Stimulated activated naive CD4-positive, alpha-beta T cell (primary cell): ENCODE results near the gene CHAC1.
"Not testable (repeated sequence)": the region's sequence is repeated elsewhere in the genome, so short reads cannot be mapped to it uniquely, and the experiment has no call there.

Source experiments
- DNase-seq, 6 experiments: peaks; one replicate each; lab custom pipeline; 2025; lab: John Stamatoyannopoulos, UW

Gene CHAC1

DNA sequence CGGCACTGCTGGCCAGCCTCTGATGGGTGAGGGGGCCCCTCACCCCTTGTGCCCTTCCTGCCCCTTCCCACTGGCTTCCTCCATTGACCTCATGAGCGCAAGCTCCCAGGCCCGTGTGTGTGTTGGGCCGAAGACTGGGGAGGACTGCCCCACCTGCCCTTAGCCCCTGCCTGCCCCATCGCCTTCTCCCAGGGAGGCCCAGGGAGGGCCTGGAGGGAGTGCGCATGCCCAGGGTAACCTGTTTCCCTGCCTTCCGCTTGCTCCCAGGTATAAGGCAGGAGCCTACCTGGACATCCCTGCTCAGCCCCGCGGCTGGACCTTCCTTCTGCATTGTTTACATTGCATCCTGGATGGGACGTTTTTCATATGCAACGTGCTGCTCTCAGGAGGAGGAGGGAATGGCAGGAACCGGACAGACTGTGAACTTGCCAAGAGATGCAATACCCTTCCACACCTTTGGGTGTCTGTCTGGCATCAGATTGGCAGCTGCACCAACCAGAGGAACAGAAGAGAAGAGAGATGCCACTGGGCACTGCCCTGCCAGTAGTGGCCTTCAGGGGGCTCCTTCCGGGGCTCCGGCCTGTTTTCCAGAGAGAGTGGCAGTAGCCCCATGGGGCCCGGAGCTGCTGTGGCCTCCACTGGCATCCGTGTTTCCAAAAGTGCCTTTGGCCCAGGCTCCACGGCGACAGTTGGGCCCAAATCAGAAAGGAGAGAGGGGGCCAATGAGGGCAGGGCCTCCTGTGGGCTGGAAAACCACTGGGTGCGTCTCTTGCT, 15.3 kb upstream of the CHAC1 start:
- DNase-seq: peak in 4 of 6 experiments; percentile 8 to 49 (median 36)

DNA sequence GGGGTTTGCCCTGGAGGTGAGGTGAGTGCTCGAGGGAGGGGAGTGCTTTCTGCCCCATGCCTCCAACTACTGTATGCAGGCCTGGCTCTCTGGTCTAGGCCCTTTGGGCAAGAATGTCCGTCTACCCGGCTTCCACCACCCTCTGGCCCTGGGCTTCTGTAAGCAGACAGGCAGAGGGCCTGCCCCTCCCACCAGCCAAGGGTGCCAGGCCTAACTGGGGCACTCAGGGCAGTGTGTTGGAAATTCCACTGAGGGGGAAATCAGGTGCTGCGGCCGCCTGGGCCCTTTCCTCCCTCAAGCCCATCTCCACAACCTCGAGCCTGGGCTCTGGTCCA, 14.8 kb upstream of the CHAC1 start:
- no peak for DNase-seq

DNA sequence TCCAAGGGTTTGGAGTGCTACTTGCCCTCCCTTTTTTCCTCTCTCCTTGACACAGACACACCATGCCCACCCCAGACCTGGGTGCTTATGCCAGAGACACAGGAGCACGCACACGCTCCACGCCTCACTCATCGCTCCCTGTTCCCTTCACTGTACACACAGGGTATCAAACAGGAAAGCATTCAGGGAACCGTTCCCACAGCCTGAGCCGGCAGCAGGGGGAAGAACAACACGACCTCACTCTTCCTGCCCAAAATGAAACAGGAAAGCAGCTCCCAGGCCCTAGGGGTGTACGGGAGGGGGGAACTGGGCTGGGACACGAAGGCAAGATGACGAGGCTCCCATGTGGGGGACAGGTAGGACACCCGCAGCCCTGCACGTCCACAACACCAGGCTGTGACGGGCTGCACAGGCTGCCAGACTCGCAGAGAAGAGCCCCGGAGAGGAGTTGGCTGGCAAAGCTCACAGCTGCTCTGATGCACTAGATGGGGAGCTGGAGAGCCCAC, 12.9 kb upstream of the CHAC1 start:
- peak in 3 of 6 experiments; percentile 15 to 41 (median 39) for DNase-seq

DNA sequence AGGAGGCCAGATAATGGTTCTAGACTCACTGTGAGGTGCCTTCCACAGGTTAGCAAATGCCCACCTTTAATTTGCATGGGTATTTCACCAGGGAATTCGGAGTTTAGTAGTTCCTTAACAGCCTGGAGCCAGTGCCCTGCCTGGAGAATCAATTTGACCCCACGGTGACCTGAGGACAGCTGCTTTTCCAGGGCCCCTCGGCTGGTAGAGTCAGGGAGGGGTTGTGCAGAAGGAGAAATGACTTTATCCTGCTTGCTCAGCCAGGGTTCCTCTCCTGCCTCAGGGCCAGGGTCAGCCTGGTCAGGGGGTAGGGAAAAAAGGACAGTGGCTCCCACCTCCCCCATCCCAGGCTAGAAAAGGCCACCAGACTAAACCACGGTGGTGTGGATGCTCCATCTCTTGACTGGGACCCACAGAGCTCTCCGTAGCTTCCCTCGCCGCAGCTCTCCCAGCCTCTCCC, 12.2 kb upstream of the CHAC1 start:
- peak in 2 of 6 experiments; percentile 22 to 45 for DNase-seq

DNA sequence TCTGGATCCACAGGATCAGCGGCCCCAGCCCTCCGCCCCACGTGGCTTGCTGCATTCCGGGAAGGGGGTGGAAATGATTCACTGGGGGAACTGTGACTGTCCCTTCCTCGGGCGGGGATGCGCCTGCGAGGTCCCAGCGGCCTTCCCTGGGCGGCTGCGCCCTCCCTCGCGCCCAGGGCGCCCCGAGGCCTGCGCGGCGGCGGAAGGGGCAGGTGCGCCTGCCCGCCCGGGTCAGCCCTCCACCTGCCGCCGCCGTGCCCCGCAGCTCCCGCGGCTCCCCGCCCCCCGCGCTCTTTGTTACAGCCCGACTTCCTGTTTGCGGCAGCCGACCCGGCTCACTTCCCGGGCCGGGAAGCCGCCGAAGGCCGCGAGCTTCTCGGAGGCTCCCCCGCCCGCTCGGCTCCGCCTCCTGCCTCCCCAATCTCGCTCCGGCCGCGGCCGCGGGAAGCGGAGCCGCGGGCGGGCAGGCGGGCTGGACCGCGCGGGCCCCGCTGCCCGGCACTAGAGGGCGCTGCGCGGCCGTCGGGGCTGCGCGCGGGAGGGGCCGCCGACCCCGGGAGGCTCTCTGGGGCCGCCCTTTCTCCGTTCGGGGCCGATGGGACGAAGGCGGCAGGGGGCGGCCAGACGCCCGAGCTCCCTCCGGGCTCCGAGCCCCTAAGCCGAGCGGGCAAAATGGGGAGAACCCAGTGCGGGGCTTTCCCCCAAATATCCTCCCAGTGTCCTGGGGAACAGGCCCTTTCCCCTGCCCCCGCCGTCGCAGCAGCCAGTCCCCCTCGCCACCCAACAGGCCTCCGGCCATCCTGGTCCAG, 11.5 kb upstream of the CHAC1 start:
- peak; percentile 45 to 79 (median 68) for DNase-seq

DNA sequence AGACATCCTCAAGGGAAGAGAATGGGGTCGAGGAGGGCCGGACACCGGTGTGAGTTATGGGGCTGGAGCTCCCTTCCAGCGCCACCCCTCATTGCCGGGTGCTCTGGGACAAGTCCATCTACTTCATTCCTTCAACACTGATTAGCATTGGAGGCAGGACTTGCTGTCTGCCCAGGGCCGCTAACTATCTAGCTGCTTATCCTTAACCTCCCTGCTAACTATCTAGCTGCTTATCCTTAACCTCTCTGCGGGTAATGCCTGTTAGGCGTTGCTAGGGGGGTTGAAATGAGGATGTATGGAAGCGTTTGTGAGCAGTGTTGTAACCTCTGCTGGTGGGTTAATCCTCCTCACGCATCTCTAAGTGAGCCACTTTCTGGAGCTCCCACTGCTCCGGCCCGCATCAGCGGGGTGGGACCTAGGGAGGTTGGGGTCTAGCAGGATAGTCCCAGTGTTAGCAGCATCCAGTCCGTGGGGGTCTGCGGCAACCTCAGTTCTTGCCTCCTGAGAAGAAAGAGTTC, 10.9 kb upstream of the CHAC1 start:
- peak in 3 of 6 experiments; percentile 25 to 58 (median 42) for DNase-seq

DNA sequence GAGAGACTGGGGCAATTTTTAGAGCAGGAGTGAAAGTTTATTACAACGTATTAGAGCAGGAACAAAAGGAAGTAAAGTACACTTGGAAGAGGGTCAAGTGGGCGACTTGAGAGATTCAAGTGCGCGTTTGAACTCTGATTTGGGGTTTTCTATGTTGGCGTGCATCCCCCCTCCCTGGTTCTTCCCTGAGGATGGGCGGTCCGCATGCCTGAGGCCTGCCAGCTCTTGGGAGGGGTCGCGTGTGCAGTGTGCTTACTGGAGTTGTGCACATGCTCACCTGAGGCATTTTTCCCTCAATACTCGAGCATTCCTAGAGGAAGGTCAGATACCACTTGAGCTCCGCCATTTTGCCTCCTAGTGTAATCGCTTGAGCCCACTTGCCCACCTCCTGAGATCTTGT, 10.4 kb upstream of the CHAC1 start:
- DNase-seq: no peak

DNA sequence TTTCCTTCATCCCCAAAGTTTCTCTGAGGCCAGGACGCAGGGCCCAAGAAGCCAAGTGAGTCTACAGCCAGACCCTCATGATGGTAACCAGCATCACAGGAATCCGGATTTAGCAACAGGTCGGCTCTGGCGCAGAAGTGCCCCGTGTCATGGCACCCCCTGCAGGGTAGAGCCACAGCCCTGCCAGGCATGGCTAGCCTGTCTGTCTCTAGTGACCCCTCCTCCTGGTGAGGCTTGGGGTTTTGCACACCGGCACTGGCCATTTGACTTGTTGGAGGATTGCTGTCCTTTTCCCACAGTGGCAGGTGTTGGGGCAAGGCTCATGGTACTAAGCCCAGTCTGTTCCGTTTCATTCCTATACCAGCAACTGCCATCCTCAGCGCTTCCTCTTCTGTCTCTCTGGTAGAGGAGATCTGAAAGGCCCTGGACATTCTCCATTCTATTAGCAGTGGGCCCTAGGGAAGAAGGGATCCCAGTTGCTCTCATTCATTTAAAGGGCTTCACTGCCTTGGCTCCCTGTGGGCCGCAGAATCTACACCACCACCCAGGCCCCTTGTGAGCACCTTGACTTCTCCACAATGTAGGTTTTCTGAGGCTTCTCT, 9.4 kb upstream of the CHAC1 start:
- no peak for DNase-seq

DNA sequence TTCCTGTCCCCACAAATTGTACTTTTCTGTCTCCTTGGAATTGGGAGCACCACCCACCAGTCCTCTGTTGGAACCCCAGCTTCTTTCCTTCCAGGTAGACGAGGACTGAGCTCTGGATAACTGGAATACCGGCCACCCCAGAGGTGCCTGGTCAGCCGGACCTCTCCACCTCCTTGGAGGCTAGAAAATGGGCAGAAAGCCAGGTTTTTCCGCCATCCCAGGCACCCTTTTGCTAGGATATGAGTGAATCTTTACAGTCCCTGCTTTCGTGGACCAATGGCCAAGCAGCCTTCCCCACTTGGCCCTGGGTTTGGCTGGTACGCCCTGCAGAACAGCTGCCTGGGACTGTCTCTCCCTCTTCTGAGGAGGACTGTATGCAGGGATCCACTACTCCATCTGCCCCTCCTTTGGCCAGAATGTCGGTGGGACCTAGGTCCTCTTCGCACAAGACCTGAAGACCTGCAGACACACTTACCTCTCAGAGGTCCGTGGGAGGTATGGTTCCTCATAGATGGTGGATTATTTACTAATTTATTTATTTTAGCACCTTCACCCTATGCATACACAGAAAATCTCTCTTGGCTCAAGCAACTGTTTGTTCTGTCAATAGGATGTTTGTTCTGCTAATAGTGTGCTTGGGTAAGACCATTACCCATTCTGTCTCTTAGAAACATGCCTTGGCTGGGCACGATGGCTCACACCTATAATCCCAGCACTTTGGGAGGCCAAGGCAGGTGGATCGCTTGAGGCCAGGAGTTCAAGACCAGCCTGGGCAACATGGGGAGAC, 8.6 kb upstream of the CHAC1 start:
- no peak for DNase-seq

DNA sequence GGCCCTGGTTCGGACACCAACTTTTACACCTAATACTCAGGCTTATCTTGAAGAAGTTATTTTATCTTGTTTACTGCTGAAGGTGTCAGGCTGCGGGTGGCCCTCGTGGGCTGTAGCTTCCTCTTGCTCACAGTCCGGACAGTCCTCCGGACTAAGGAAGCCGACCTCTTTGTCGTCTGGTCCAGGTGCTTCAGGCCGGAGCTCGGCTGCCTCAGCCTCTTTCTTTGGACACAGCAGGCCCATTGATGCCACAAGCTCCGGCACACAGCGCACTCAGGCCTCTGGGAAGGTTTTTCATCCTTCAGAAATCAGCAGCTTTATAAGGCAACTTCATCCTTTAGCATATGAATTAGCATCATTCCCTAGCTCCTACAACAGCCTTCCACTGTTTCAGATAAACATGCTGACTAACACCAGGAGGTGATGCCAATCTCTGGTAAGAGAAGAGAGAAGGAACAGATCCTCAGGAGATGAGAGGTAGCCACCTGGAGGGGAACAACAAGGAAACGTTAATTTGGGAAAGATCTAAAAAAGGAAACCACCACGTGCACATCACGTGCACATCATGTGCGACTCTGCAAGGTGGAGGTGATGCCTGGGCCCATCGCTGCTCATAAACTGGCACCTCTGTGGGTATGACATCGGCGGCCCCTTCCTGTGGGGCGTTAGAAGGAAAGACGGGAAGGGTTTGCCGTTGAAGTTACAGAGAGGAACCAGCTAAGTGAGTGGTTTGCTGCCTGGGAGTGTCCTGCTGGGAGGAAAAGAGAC, 4.4 kb upstream of the CHAC1 start:
- DNase-seq: no peak

DNA sequence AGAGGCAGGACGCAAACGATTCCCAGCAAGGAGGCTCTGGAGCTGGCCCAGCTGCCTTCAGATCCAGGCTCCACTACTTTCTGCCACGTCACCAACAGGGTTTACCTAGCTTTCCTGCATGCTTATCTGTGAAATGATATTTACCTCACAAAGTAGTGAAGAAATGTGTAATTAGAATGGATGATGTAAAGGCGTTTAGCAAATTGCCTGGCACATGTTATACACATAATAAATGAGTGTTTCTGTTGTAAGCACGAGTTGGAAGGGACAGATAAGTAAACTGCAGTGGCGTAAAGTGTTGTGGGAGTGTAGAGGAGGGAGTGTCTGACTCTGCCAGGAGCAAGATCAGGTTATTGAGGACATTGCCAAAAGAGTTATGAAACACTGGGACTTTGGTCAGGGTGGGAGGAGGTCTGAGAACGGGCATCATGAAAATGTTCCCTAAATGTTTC, 3.5 kb upstream of the CHAC1 start:
- DNase-seq: no peak

DNA sequence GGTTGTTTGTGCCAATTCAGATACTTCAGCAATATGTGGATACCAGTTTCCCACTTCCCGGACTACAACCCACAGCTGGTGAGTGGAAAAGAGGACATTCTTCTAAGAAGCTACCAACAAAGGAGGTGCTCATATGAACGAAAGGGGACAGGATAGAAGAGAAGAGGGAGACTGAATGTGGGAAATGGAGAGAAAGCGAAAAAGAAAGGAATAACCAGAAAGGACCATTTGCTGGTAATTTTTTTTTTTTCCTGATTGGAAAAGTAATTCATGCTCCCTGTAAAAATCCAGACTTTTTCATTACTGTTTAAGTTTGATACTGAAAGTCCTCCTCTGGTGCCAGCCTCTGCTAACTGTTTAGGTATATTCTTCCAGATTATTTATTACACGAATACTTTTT, 1.5 kb upstream of the CHAC1 start:
- DNase-seq: no peak

DNA sequence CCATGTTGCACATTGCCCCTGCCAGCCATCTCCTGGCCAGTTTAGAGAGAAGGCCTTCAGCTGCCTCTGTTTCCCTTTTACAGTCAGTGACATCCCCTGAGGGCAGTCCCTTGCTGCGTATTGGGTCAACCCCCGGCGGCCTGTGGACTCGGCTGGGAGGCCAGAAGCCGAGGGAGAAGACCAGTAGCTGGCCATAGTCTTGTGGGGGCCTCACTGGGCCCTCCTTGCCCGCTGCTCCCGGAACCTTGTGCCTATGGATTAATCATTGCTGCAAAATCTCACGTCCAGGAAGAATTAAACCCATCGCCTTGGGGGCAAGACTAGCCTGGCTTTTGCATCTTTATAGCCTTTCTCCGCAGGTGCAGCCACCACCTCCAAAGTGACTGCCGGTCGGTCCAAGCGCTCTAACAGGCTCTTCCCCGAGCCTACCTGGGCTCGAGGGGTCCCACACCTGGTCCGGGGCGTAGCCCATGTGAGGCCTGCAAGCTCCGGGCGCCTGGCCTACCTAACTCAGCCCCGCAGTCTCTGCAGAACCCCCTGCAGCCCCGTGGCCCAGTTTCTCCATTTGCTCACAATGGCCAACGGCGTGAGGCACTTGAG, 870 bp upstream of the CHAC1 start:
- no peak for DNase-seq

DNA sequence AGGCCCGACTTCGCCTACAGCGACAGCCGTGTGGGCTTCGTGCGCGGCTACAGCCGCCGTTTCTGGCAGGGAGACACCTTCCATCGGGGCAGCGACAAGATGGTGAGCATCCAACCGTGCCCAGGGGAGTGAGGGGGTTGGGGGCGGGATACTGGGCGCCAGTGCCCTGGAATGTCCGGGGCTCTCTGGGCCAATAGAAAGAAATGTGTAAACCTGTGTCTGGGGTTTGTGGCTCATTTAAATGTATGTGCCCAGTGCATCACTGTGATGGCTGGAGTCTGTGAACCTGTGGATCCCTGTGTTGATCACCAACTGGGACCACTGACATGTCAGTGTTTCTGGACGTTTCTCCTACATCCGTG, 423 bp downstream of the CHAC1 start:
- DNase-seq: no peak

DNA sequence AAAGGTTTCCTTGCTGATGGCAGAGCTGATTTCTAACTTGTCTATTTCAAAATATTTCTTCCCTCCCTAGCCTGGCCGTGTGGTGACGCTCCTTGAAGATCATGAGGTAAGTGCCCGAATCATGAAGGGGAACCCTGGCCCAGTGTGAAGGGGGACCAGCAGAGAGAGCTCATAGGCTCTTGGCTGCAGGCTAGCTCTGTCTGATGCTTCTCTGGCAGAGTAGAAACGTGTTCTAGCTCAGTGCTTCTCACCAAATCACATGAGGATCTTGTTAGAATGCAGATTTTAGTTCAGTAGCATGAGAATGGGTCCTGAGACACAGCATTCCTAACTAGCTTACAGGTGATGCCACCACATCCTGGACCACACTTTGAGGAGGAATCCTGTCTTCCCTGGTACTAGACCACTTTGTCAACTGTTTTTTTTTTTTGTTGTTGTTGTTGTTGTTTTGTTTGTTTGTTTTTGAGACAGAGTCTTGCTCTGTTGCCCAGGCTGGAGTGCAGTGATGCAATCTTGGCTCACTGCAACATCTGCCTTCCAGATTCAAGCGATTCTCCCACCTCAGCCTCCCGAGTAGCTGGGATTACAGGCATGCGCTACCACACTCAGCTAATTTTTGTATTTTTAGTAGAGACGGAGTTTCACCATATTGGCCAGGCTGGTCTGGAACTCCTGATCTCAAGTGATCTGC, 1.0 kb downstream of the CHAC1 start:
- not testable (repeated sequence) for DNase-seq

DNA sequence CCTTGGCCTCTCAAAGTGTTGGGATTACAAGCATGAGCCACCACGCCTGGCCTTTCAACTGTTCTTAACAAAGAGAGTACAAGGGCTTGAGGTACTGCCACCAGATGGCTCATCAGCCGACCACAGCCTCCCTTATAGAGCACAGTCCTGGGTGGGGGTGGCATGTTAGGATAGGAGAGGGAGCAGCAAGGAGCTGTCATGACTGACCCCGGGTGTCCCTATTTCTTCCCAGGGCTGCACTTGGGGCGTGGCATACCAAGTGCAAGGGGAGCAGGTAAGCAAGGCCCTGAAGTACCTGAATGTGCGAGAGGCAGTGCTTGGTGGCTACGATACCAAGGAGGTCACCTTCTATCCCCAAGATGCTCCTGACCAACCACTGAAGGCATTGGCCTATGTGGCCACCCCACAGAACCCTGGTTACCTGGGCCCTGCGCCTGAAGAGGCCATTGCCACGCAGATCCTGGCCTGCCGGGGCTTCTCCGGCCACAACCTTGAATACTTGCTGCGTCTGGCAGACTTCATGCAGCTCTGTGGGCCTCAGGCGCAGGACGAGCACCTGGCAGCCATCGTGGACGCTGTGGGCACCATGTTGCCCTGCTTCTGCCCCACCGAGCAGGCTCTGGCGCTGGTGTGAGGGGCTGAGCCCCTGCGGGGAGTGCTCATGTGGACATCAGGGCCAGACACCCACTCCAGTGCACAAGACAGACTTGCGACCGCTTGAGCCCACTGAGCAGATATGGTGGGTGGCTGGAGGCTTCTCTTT, 2.1 kb downstream of the CHAC1 start:
- DNase-seq: no peak

DNA sequence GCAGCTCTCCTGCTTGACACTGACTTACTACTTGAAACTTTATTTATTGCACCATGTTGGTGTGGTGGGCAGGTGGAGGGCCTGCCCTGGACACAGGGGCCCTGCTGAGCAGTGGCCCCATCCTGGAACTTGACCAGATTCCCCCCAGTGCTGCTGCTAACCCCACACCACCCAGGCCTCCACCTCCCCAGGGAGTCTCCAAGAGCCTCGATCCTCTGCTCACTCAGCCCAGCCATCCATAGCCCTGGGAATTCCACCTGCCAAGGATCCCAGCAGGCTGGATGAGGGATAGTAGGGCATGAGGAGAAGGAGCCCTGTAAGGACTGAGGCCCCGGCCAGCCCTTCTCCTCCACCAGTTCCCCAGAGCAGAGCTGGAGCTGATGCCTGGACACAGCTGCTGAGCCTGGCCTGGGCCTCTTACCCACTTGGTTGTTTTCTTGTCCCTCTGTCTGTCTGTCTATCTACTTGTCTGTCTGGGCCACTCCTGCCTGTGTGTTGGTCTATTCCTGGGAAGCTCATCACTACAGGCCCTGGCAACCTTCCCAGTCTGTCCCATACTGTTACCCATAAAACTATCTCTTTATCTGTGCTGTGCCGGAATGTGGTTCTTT, 2.8 kb downstream of the CHAC1 start:
- DNase-seq: no peak

DNA sequence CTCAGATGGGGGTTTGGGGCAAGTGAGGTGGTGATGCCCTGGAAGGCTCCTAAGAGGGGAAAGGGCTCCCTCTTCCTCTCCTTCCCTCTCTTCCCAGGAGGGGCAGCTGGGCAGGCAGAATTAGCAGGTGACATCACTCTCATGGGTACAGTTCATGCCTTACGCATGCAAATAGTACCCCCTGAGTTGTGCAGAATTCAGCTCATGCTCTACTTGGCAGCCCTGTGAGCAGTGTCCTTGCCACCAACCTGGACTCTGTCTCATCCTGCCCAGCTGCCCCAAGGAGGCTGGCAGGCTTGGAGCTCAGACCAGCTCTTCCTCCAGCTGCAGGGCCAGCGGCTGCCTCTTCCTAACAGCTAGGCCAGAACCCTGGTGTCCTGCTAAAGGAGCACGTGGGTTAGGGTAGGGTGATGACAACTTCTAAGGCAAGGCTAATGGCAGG, 3.3 kb downstream of the CHAC1 start:
- DNase-seq: no peak
